ENCODE data around the gene TEX36.

DNA sequence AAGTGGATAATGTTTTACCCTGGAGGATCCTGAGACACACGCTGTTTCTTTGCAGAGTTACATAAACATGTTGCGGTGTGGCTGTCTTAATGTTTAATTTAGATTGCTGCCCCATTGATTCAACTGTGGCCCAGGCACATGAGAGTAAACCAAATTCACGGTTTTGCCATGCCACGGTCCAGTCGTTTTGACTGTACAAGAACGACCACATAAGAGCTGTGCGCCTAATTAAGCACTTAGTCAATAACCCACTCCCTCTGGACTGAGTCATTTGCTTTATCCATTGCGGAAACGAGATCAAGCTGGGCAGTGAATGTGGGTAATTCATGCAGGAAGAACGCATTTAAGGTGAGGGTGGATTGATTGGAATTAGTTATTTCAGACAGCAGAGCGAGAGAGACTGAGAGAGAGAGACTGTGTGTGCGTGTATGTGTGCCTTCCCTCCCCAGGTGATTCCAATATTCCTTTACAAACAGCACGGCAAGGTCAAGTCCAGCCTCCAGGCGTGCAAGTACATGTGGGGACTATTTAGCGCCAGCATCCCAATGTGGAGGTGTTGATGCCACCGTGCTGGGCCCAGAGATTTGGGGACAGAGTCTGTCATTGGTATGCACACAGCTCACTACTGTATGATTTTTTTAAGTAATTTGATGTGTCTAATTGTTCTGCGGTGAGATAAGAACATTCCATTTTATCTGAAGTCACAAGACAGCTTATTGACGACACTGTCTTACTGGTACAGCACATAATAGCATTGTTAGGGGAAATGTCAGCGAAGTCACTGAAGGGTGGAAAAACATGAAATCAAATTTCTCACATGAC, 8.4 kb upstream of the TEX36 start:
- TF ChIP-seq EZH2 (IDR thresholded peaks at IDR 0.05; ENCODE audit: borderline replicate concordance, insufficient read depth, low read length, poor library complexity, severe bottlenecking) (no peak), POLR2AphosphoS5 (IDR thresholded peaks at IDR 0.05) (no peak), SMC3 (conservative IDR thresholded peaks at IDR 0.05; ENCODE audit: poor library complexity) (no peak)
- TF ChIP-seq, protein P1, sequence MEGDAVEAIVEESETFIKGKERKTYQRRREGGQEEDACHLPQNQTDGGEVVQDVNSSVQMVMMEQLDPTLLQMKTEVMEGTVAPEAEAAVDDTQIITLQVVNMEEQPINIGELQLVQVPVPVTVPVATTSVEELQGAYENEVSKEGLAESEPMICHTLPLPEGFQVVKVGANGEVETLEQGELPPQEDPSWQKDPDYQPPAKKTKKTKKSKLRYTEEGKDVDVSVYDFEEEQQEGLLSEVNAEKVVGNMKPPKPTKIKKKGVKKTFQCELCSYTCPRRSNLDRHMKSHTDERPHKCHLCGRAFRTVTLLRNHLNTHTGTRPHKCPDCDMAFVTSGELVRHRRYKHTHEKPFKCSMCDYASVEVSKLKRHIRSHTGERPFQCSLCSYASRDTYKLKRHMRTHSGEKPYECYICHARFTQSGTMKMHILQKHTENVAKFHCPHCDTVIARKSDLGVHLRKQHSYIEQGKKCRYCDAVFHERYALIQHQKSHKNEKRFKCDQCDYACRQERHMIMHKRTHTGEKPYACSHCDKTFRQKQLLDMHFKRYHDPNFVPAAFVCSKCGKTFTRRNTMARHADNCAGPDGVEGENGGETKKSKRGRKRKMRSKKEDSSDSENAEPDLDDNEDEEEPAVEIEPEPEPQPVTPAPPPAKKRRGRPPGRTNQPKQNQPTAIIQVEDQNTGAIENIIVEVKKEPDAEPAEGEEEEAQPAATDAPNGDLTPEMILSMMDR (IDR thresholded peaks at IDR 0.05; ENCODE audit: poor library complexity, severe bottlenecking): no peak
